ENCODE results near the gene GALNT6. TPM values are rescaled to one million over a fixed set of nuclear protein-coding genes. Genes with fewer than 3 reads are reported as not detected.

Gene GALNT6
- polyA plus RNA-seq, 1 donor from 2014 or later, result 4.6 TPM

GRCh38 chr12:51381226-51382079, 9.8 kb downstream of the GALNT6 start:
- peaks cover 17% of the 10 kb centered on the region for H3K36me3 Mint-ChIP-seq
- H3K4me3 Mint-ChIP-seq, result peak overlapping the region in 1 of 4 donors; percentile 9
- H3K27me3 Mint-ChIP-seq, result no peaks in the 10 kb centered on the region
- no peak overlapping the region for H3K27ac Mint-ChIP-seq
- H3K4me1 Mint-ChIP-seq, result peaks cover 18 to 19% (median 19%) of the 10 kb centered on the region in 3 donors
- no peaks in the 10 kb centered on the region for H3K9me3 Mint-ChIP-seq

GRCh38 chr12:51379571-51379970, 11.6 kb downstream of the GALNT6 start:
- H3K27ac Mint-ChIP-seq, result no peak overlapping the region
- peaks cover 12 to 20% (median 16%) of the 10 kb centered on the region in 3 donors for H3K4me1 Mint-ChIP-seq
- no peaks in the 10 kb centered on the region for H3K9me3 Mint-ChIP-seq
- H3K36me3 Mint-ChIP-seq, result peaks cover 17% of the 10 kb centered on the region
- no peak overlapping the region for H3K4me3 Mint-ChIP-seq
- H3K27me3 Mint-ChIP-seq, result no peaks in the 10 kb centered on the region

GRCh38 chr12:51378749-51379148, 12.5 kb downstream of the GALNT6 start:
- H3K36me3 Mint-ChIP-seq, result peaks cover 17% of the 10 kb centered on the region
- peaks cover 12 to 17% (median 13%) of the 10 kb centered on the region in 3 donors for H3K4me1 Mint-ChIP-seq
- H3K27me3 Mint-ChIP-seq, result no peaks in the 10 kb centered on the region
- peak overlapping the region in 1 of 3 donors; percentile 13 for H3K27ac Mint-ChIP-seq
- no peaks in the 10 kb centered on the region for H3K9me3 Mint-ChIP-seq
- no peak overlapping the region for H3K4me3 Mint-ChIP-seq

GRCh38 chr12:51377099-51377984, 13.9 kb downstream of the GALNT6 start:
- Mint-ChIP-seq H3K36me3 (peaks cover 20% of the 10 kb centered on the region), H3K4me1 (peaks cover 8 to 11% (median 8%) of the 10 kb centered on the region in 3 donors), H3K4me3 (no peak overlapping the region), H3K27me3 (peaks cover 3% of the 10 kb centered on the region), H3K9me3 (no peaks in the 10 kb centered on the region), H3K27ac (no peak overlapping the region)

- peaks cover 18% of the 10 kb centered on the region for H3K36me3 Mint-ChIP-seq
- H3K4me1 Mint-ChIP-seq, result peaks cover 5 to 8% (median 5%) of the 10 kb centered on the region in 3 donors
- no peaks in the 10 kb centered on the region for H3K9me3 Mint-ChIP-seq
- no peak overlapping the region for H3K27ac Mint-ChIP-seq
- peaks cover 4% of the 10 kb centered on the region for H3K27me3 Mint-ChIP-seq
- no peak overlapping the region for H3K4me3 Mint-ChIP-seq
Observed at GRCh38 chr12:51374856-51375255, 16.4 kb downstream of the GALNT6 start.

GRCh38 chr12:51374361-51374760, 16.8 kb downstream of the GALNT6 start:
- Mint-ChIP-seq H3K9me3 (no peaks in the 10 kb centered on the region), H3K36me3 (peaks cover 15% of the 10 kb centered on the region), H3K27me3 (peaks cover 9% of the 10 kb centered on the region), H3K4me3 (no peak overlapping the region), H3K4me1 (peaks cover 10 to 13% (median 10%) of the 10 kb centered on the region in 3 donors), H3K27ac (no peak overlapping the region)

GRCh38 chr12:51373187-51373586, 18.0 kb downstream of the GALNT6 start:
- Mint-ChIP-seq H3K4me3 (no peak overlapping the region), H3K4me1 (peaks cover 18 to 22% (median 19%) of the 10 kb centered on the region in 3 donors), H3K36me3 (peaks cover 11% of the 10 kb centered on the region)

GRCh38 chr12:51372021-51372420, 19.2 kb downstream of the GALNT6 start:
- Mint-ChIP-seq H3K27me3 (peaks cover 13% of the 10 kb centered on the region), H3K36me3 (peaks cover 4% of the 10 kb centered on the region), H3K4me1 (peaks cover 19 to 28% (median 25%) of the 10 kb centered on the region in 3 donors), H3K27ac (peak overlapping the region in 1 of 3 donors; percentile 14), H3K9me3 (no peaks in the 10 kb centered on the region), H3K4me3 (no peak overlapping the region)

More at GRCh38 chr12:51373187-51373586, 18.0 kb downstream of the GALNT6 start:
- peaks cover 13% of the 10 kb centered on the region for H3K27me3 Mint-ChIP-seq
- H3K9me3 Mint-ChIP-seq, result no peaks in the 10 kb centered on the region
- H3K27ac Mint-ChIP-seq, result no peak overlapping the region

GRCh38 chr12:51371295-51371953, 19.8 kb downstream of the GALNT6 start:
- Mint-ChIP-seq H3K9me3 (no peaks in the 10 kb centered on the region), H3K27me3 (peaks cover 15% of the 10 kb centered on the region), H3K36me3 (peaks cover 4% of the 10 kb centered on the region), H3K27ac (peak overlapping the region in 2 of 3 donors; percentile 27 to 40), H3K4me1 (peaks cover 19 to 28% (median 25%) of the 10 kb centered on the region in 3 donors), H3K4me3 (peak overlapping the region in 1 of 4 donors; percentile 50)

- Mint-ChIP-seq H3K27me3 (peaks cover 15% of the 10 kb centered on the region), H3K36me3 (peaks cover 4% of the 10 kb centered on the region), H3K27ac (peak overlapping the region in 2 of 3 donors; percentile 3 to 77), H3K4me3 (peak overlapping the region in 1 of 4 donors; percentile 52), H3K9me3 (no peaks in the 10 kb centered on the region), H3K4me1 (peaks cover 19 to 28% (median 25%) of the 10 kb centered on the region in 3 donors)
Observed at GRCh38 chr12:51370667-51371066, 20.5 kb downstream of the GALNT6 start.

- H3K9me3 Mint-ChIP-seq, result no peaks in the 10 kb centered on the region
- H3K27ac Mint-ChIP-seq, result peak overlapping the region; percentile 77 to 96 (median 87)
- H3K36me3 Mint-ChIP-seq, result peaks cover 4% of the 10 kb centered on the region
- peaks cover 19% of the 10 kb centered on the region for H3K27me3 Mint-ChIP-seq
- peaks cover 19 to 28% (median 24%) of the 10 kb centered on the region in 3 donors for H3K4me1 Mint-ChIP-seq
- H3K4me3 Mint-ChIP-seq, result peak overlapping the region; percentile 10 to 89 (median 52)
Observed at GRCh38 chr12:51369581-51369980, 21.6 kb downstream of the GALNT6 start.

- H3K36me3 Mint-ChIP-seq, result peaks cover 4% of the 10 kb centered on the region
- no peaks in the 10 kb centered on the region for H3K9me3 Mint-ChIP-seq
- H3K4me3 Mint-ChIP-seq, result peak overlapping the region; percentile 10 to 89 (median 64)
- H3K27me3 Mint-ChIP-seq, result peaks cover 19% of the 10 kb centered on the region
- H3K27ac Mint-ChIP-seq, result peak overlapping the region; percentile 77 to 96 (median 87)
- H3K4me1 Mint-ChIP-seq, result peaks cover 19 to 28% (median 24%) of the 10 kb centered on the region in 3 donors
Observed at GRCh38 chr12:51368640-51369517, 22.3 kb downstream of the GALNT6 start.

GRCh38 chr12:51365276-51365675, 25.9 kb downstream of the GALNT6 start:
- peaks cover 14 to 21% (median 20%) of the 10 kb centered on the region in 3 donors for H3K4me1 Mint-ChIP-seq
- H3K36me3 Mint-ChIP-seq, result peaks cover 3% of the 10 kb centered on the region
- peaks cover 18% of the 10 kb centered on the region for H3K27me3 Mint-ChIP-seq
- H3K4me3 Mint-ChIP-seq, result no peak overlapping the region
- no peaks in the 10 kb centered on the region for H3K9me3 Mint-ChIP-seq
- H3K27ac Mint-ChIP-seq, result no peak overlapping the region
